ENCODE results near the gene TAAR1. TPM values are rescaled to one million over a fixed set of nuclear protein-coding genes. Genes with fewer than 3 reads are reported as not detected.
"Not testable (repeated sequence)": the region's sequence is repeated elsewhere in the genome, so short reads cannot be mapped to it uniquely, and the experiment has no call there.

Gene TAAR1
- total RNA-seq, 1 donor from 2014 or later = not detected

GRCh38 chr6:132611616-132612015 is 47.4 kb downstream of the TAAR1 start:
- DNase-seq (ENCODE audit: missing footprints) (no peak), ATAC-seq (no peak)
- intact Hi-C loops (cut with DNase I) = no loop called here

- intact Hi-C loops (cut with DNase I) = no loop called here
- ATAC-seq = no peak
- no peak for DNase-seq (ENCODE audit: missing footprints)
Observed at GRCh38 chr6:132607544-132608233, 51.3 kb downstream of the TAAR1 start.

- no peak for DNase-seq (ENCODE audit: missing footprints)
- ATAC-seq = no peak
- intact Hi-C loops (cut with DNase I) = no loop called here
Observed at GRCh38 chr6:132604635-132605152, 54.3 kb downstream of the TAAR1 start.

GRCh38 chr6:132600900-132601299 is 58.1 kb downstream of the TAAR1 start:
- intact Hi-C loops (cut with DNase I); DNase-seq (ENCODE audit: missing footprints); ATAC-seq: not testable (repeated sequence)

- intact Hi-C loops (cut with DNase I) = no loop called here
- no peak for DNase-seq (ENCODE audit: missing footprints)
- ATAC-seq = no peak
Observed at GRCh38 chr6:132598473-132598872, 60.5 kb downstream of the TAAR1 start.

GRCh38 chr6:132596201-132596600 is 62.8 kb downstream of the TAAR1 start:
- no peak for DNase-seq (ENCODE audit: missing footprints)
- ATAC-seq = no peak
- intact Hi-C loops (cut with DNase I) = no loop called here

Other genes with a start within 250 kb of the TAAR1 start
- gene STX7, start 146.1 kb downstream of the TAAR1 start, total RNA-seq = 53.3 TPM
- gene TAAR9, start 120.9 kb downstream of the TAAR1 start, total RNA-seq = not detected
- gene TAAR8, start 106.5 kb downstream of the TAAR1 start, total RNA-seq = not detected
- not detected for gene TAAR6, start 88.9 kb downstream of the TAAR1 start, total RNA-seq
- not detected for gene TAAR5, start 69.4 kb downstream of the TAAR1 start, total RNA-seq
- gene TAAR2, start 34.9 kb downstream of the TAAR1 start, total RNA-seq = not detected
- 2.2 TPM for gene VNN1, start 54.9 kb upstream of the TAAR1 start, total RNA-seq
- gene VNN2, start 98.7 kb upstream of the TAAR1 start, total RNA-seq = 2.8 TPM
- 2.8 TPM for gene SLC18B1, start 139.5 kb upstream of the TAAR1 start, total RNA-seq
- 561 TPM for gene RPS12, start 155.4 kb upstream of the TAAR1 start, total RNA-seq

Measured in Right ventricle myocardium inferior (tissue), 1 donor.